ENCODE data around the gene CCDC167. TPM values are rescaled to one million over a fixed set of nuclear protein-coding genes. Genes with fewer than 3 reads are reported as not detected.

CCDC167 gene
- total RNA-seq, 2 donors from 2014 or later, result 7.6 to 10.9 TPM

- Histone ChIP-seq H3K27me3 (no peaks in the 10 kb centered on the region), H3K4me3 (no peak overlapping the region), H3K36me3 (replicated peaks in 1 of 2; ENCODE audit: insufficient read depth in 1 of 2, low read depth in 2 of 2) (peaks cover 0 to 30% of the 10 kb centered on the region in 2 donors), H3K27ac (no peak overlapping the region), H3K9me3 (no peaks in the 10 kb centered on the region), H3K4me1 (no peaks in the 10 kb centered on the region)
- intact Hi-C loops (cut with DNase I), result no loop called here
- WGBS, 2 donors, result 28 to 45% methylated on average over 8 of the region's 8 CpGs
- TF ChIP-seq CTCF (IDR thresholded peaks at IDR 0.05) (no peak), POLR2A (IDR thresholded peaks at IDR 0.05) (no peak)
- DNase-seq (peak in 3 of 4 donors; percentile 29 to 46 (median 37)), ATAC-seq (no peak)
Observed at GRCh38 chr6:37473364-37474095, 26.2 kb downstream of the CCDC167 start.

- DNase-seq, result no peak
- no peak overlapping the region for H3K4me3 ChIP-seq
- H3K27me3 ChIP-seq, result no peaks in the 10 kb centered on the region
- no peak for ATAC-seq
- intact Hi-C loops (cut with DNase I), result no loop called here
- H3K27ac ChIP-seq, result no peak overlapping the region
- TF ChIP-seq CTCF (IDR thresholded peaks at IDR 0.05) (no peak), POLR2A (IDR thresholded peaks at IDR 0.05) (no peak)
- no peaks in the 10 kb centered on the region for H3K9me3 ChIP-seq
- no peaks in the 10 kb centered on the region for H3K4me1 ChIP-seq
- peaks cover 0 to 10% of the 10 kb centered on the region in 2 donors for H3K36me3 ChIP-seq (replicated peaks in 1 of 2; ENCODE audit: insufficient read depth in 1 of 2, low read depth in 2 of 2)
Observed at GRCh38 chr6:37467718-37468117, 32.0 kb downstream of the CCDC167 start.

GRCh38 chr6:37463110-37463509 lies 36.6 kb downstream of the CCDC167 start:
- H3K36me3 ChIP-seq (replicated peaks in 1 of 2; ENCODE audit: insufficient read depth in 1 of 2, low read depth in 2 of 2), result peaks cover 0 to 13% of the 10 kb centered on the region in 2 donors

GRCh38 chr6:37460805-37461204 lies 38.9 kb downstream of the CCDC167 start:
- Histone ChIP-seq H3K4me3 (no peak overlapping the region), H3K27me3 (no peaks in the 10 kb centered on the region), H3K9me3 (no peaks in the 10 kb centered on the region), H3K4me1 (no peaks in the 10 kb centered on the region), H3K27ac (no peak overlapping the region), H3K36me3 (replicated peaks in 1 of 2; ENCODE audit: insufficient read depth in 1 of 2, low read depth in 2 of 2) (peaks cover 0 to 13% of the 10 kb centered on the region in 2 donors)
- TF ChIP-seq CTCF (IDR thresholded peaks at IDR 0.05) (no peak), POLR2A (IDR thresholded peaks at IDR 0.05) (no peak)
- WGBS, 2 donors, result 80 to 81% methylated on average over 2 of the region's 2 CpGs
- DNase-seq, result no peak
- ATAC-seq, result no peak
- intact Hi-C loops (cut with DNase I), result no loop called here

More at GRCh38 chr6:37463110-37463509, 36.6 kb downstream of the CCDC167 start:
- DNase-seq, result no peak
- intact Hi-C loops (cut with DNase I), result no loop called here
- TF ChIP-seq CTCF (IDR thresholded peaks at IDR 0.05), result no peak
- TF ChIP-seq POLR2A (IDR thresholded peaks at IDR 0.05), result no peak
- no peak for ATAC-seq
- Histone ChIP-seq H3K9me3 (no peaks in the 10 kb centered on the region), H3K4me3 (no peak overlapping the region), H3K27me3 (no peaks in the 10 kb centered on the region), H3K27ac (no peak overlapping the region), H3K4me1 (no peaks in the 10 kb centered on the region)
